OCI-LY1 (cell line): Measurements from ENCODE around the gene AP5S1.

Experiments
- H2AFZ ChIP-seq: fragments of 200-600 bp; sonication (generic), shearing (Covaris generic); 2 replicates; pipeline ENCODE4 v1.6.0; 2014; ENCODE audit warnings: antibody characterized with exemption, mild to moderate bottlenecking, low read length
- H3F3A ChIP-seq: fragments of 200-600 bp; sonication (generic), shearing (Covaris generic); 2 replicates; pipeline ENCODE4 v1.6.0; 2014; ENCODE audit warnings: mild to moderate bottlenecking, antibody characterized with exemption, low read length, moderate library complexity; ENCODE audit not compliant: insufficient read depth
- H3K27ac ChIP-seq: fragments of 200-600 bp; sonication (generic); 2 replicates; pipeline ENCODE4 v1.5.1; 2014; ENCODE audit warnings: low read length, mixed run types, mild to moderate bottlenecking, low read depth; ENCODE audit not compliant: poor library complexity, severe bottlenecking
- H3K27me3 ChIP-seq: fragments of 200-600 bp; sonication (generic); 2 replicates; pipeline ENCODE4 v1.6.0; 2014; ENCODE audit warnings: antibody characterized with exemption, mild to moderate bottlenecking, low read length, moderate library complexity; ENCODE audit not compliant: insufficient read depth
- H3K36me3 ChIP-seq: fragments of 200-600 bp; sonication (generic); 2 replicates; pipeline ENCODE4 v1.6.1; 2014; ENCODE audit warnings: mild to moderate bottlenecking, antibody characterized with exemption, low read length, moderate library complexity, mixed read lengths; ENCODE audit not compliant: insufficient read depth
- H3K4me1 ChIP-seq: fragments of 200-600 bp; sonication (generic); 2 replicates; pipeline ENCODE4 v1.5.1; 2014; ENCODE audit warnings: mild to moderate bottlenecking, low read length, moderate library complexity; ENCODE audit not compliant: insufficient read depth, severe bottlenecking
- H3K4me2 ChIP-seq: fragments of 200-600 bp; sonication (generic), shearing (Covaris generic); 2 replicates; pipeline ENCODE4 v1.6.1; 2014; ENCODE audit warnings: low read length
- H3K4me3 ChIP-seq: fragments of 200-600 bp; sonication (generic); 2 replicates; pipeline ENCODE4 v1.5.1; 2014; ENCODE audit warnings: low read length, low read depth, mild to moderate bottlenecking, mixed read lengths; ENCODE audit not compliant: poor library complexity, severe bottlenecking
- H3K79me2 ChIP-seq: fragments of 200-600 bp; shearing (Covaris generic); 2 replicates; pipeline ENCODE4 v1.6.1; 2016; ENCODE audit warnings: mixed run types, low read length, mixed read lengths; ENCODE audit not compliant: insufficient read depth
- H3K9ac ChIP-seq: fragments of 200-600 bp; sonication (generic), shearing (Covaris generic); 2 replicates; pipeline ENCODE4 v1.6.1; 2014; ENCODE audit warnings: mild to moderate bottlenecking, low read length, mixed read lengths
- H3K9me2 ChIP-seq: fragments of 200-600 bp; sonication (generic), shearing (Covaris generic); 2 replicates; pipeline ENCODE4 v1.6.1; 2014; ENCODE audit warnings: low read depth, mild to moderate bottlenecking, low read length, mixed read lengths
- H3K9me3 ChIP-seq: fragments of 200-600 bp; shearing (Covaris generic); 2 replicates; pipeline ENCODE4 v1.6.1; 2014; ENCODE audit warnings: low read length, mixed read lengths
- H4K20me1 ChIP-seq: fragments of 200-600 bp; sonication (generic), shearing (Covaris generic); 2 replicates; pipeline ENCODE4 v1.6.0; 2016; ENCODE audit warnings: mild to moderate bottlenecking, low read length; ENCODE audit not compliant: insufficient read depth
- CTCF ChIP-seq: fragments of 200-600 bp; sonication (generic), shearing (Covaris generic); IDR thresholded peaks from 2 replicates; pipeline ENCODE4 v1.5.1; 2017; ENCODE audit warnings: mild to moderate bottlenecking, antibody characterized with exemption, low read length, moderate library complexity, mixed read lengths
- EZH2 ChIP-seq: fragments of 200-600 bp; sonication (generic), shearing (Covaris generic); IDR thresholded peaks from 2 replicates; pipeline ENCODE4 v1.8.0; 2017; ENCODE audit warnings: borderline replicate concordance, mixed run types, mild to moderate bottlenecking, antibody characterized with exemption, low read length, moderate library complexity, mixed read lengths

AP5S1 gene

GRCh38 chr20:3861191-3861590 is 40.8 kb downstream of the AP5S1 start:
- Histone ChIP-seq H3K4me2 (no peak overlapping the region), H3K4me3 (no peak overlapping the region), H2AFZ (no peak overlapping the region), H3K27ac (no peak overlapping the region), H3F3A (no peaks in the 10 kb centered on the region), H3K4me1 (no peaks in the 10 kb centered on the region), H3K79me2 (no peaks in the 10 kb centered on the region), H3K36me3 (peaks cover 80% of the 10 kb centered on the region), H3K9me2 (no peaks in the 10 kb centered on the region), H3K27me3 (no peaks in the 10 kb centered on the region), H3K9me3 (peaks cover 3% of the 10 kb centered on the region; the same call in 1 of the 2 replicates), H3K9ac (no peak overlapping the region), H4K20me1 (no peaks in the 10 kb centered on the region)
- TF ChIP-seq EZH2 (no peak), CTCF (no peak)

DNA sequence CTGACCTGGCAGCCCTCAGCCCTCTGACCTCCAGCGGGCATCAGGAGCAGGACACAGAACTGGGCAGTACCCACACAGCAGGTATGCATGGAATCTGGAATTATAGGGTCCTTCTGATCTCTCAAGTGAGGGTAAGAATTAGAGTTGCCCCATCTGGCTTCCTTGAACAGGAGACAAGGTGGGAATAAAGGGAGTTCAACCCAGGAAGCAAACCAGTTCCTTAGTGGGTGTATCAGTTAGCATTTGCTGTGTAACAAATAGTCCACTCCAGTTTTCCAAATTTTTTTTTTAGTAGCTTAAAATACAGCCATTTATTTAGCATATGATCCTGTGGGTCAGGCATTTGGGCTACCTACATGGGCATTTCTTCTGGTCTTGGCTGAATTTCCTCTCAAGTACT is 42.0 kb downstream of the AP5S1 start:
- no peak overlapping the region for H3K4me3 ChIP-seq
- H3K27ac ChIP-seq, result no peak overlapping the region
- no peak overlapping the region for H3K9ac ChIP-seq
- H3F3A ChIP-seq, result no peaks in the 10 kb centered on the region
- H3K27me3 ChIP-seq, result no peaks in the 10 kb centered on the region
- H2AFZ ChIP-seq, result no peak overlapping the region
- no peaks in the 10 kb centered on the region for H3K4me1 ChIP-seq
- no peak overlapping the region for H3K4me2 ChIP-seq
- no peaks in the 10 kb centered on the region for H4K20me1 ChIP-seq
- TF ChIP-seq EZH2 (no peak), CTCF (no peak)
- peaks cover 80% of the 10 kb centered on the region for H3K36me3 ChIP-seq
- H3K9me2 ChIP-seq, result no peaks in the 10 kb centered on the region
- peaks cover 3% of the 10 kb centered on the region; the same call in 1 of the 2 replicates for H3K9me3 ChIP-seq
- no peaks in the 10 kb centered on the region for H3K79me2 ChIP-seq

DNA sequence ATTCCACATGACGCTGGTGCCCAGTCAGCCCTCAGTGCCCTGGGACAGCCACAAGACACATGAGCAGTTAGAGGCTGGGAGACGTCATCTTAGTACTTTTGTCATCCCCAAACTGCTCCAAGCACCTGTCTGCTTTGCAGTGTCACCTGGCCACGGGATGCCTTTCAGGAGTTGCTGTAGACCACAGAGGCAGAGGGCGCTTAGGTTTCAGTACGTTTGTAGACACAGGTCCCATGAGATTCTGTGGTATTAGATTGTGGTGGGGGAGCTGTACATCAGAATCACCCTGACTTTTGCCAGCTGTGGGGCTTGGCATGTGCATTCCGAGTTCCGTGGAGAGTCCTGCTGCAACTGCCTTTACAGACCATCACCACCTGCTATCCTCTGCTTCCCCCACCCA is 43.0 kb downstream of the AP5S1 start:
- Histone ChIP-seq H3K36me3 (peaks cover 78% of the 10 kb centered on the region), H2AFZ (no peak overlapping the region), H3K4me3 (no peak overlapping the region), H3K9me2 (no peaks in the 10 kb centered on the region), H3F3A (no peaks in the 10 kb centered on the region), H3K27me3 (no peaks in the 10 kb centered on the region), H3K4me2 (no peak overlapping the region), H3K9ac (no peak overlapping the region), H3K27ac (no peak overlapping the region), H3K9me3 (peaks cover 3% of the 10 kb centered on the region; the same call in 1 of the 2 replicates), H3K4me1 (no peaks in the 10 kb centered on the region), H3K79me2 (no peaks in the 10 kb centered on the region), H4K20me1 (no peaks in the 10 kb centered on the region)
- TF ChIP-seq EZH2 (no peak), CTCF (no peak)
